Measurements from ENCODE around the gene ECM2. TPM values are rescaled to one million over a fixed set of nuclear protein-coding genes. Genes with fewer than 3 reads are reported as not detected.

The ECM2 gene
- total RNA-seq, 1 experiment from 2014 or later, result not detected

DNA sequence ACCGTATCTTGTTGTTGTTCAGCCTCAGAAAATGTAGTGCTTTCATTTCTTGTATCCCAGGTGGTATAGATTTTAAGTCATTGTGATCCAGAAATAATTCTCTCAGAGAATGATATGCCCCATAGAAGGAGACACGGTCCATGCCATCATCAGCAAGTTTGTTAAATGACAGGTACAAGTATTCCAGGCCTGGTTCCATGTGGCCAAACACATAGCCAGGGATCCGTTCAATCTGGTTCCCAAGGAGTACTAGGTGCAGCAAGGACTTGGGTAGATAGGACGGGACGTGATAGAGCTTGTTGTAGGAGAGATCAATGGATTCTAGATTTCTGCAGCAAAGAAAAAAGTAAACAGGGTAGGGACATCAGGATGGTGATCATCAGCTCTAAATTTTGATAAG, 35.1 kb downstream of the ECM2 start:
- no peak overlapping the region for H3K27ac ChIP-seq (ENCODE audit: low read length)
- no TSS peak for BruUV-seq (replicated peaks)

DNA sequence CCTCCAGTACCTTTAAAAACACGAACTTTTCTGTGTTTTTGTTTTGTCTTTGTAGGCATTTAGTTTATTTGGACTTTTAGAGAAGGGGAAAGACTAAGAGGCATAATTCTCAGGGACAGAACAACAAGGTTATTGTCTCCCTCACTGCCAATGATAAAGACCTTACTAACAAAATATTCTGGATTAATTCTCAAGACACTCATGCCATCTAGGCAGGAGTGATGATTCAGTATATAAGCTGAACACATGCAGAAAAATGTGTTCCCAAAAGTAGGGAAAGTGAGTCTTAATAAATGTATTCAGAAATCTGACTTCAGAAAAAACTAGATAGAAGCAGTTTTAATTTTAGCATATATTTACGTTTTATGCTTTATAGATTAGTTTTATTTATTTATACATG, 36.1 kb downstream of the ECM2 start:
- no peak for TF ChIP-seq EZH2 (IDR thresholded peaks at IDR 0.05; ENCODE audit: low read length, unreplicated experiment)
- TF ChIP-seq EZH2phosphoT487 (IDR thresholded peaks at IDR 0.05; ENCODE audit: borderline replicate concordance, low read length), result no peak
- TF ChIP-seq, protein P1, sequence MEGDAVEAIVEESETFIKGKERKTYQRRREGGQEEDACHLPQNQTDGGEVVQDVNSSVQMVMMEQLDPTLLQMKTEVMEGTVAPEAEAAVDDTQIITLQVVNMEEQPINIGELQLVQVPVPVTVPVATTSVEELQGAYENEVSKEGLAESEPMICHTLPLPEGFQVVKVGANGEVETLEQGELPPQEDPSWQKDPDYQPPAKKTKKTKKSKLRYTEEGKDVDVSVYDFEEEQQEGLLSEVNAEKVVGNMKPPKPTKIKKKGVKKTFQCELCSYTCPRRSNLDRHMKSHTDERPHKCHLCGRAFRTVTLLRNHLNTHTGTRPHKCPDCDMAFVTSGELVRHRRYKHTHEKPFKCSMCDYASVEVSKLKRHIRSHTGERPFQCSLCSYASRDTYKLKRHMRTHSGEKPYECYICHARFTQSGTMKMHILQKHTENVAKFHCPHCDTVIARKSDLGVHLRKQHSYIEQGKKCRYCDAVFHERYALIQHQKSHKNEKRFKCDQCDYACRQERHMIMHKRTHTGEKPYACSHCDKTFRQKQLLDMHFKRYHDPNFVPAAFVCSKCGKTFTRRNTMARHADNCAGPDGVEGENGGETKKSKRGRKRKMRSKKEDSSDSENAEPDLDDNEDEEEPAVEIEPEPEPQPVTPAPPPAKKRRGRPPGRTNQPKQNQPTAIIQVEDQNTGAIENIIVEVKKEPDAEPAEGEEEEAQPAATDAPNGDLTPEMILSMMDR (conservative IDR thresholded peaks at IDR 0.05; ENCODE audit: low read depth, low read length), result no peak
- no peaks in the 10 kb centered on the region for H3K9me2 ChIP-seq (replicated peaks; ENCODE audit: low read length)
- no peaks in the 10 kb centered on the region for H3F3A ChIP-seq (ENCODE audit: low read length, unreplicated experiment)
- intact Hi-C loops (cut with micrococcal nuclease), result loop anchor here (10.0 kb wide), 1 partner anchor 125 kb away; no protein-coding TSS in a partner anchor
- H2AFZ ChIP-seq (ENCODE audit: low read length), result no peak overlapping the region
- no TSS peak for BruUV-seq (replicated peaks)
- no peaks in the 10 kb centered on the region for H4K20me1 ChIP-seq (ENCODE audit: low read length)
- no peaks in the 10 kb centered on the region for H3K79me2 ChIP-seq (ENCODE audit: low read length)
- H3K4me2 ChIP-seq (ENCODE audit: low read length), result no peak overlapping the region
- no peak overlapping the region for H3K27ac ChIP-seq (ENCODE audit: low read length)
- H3K27me3 ChIP-seq (ENCODE audit: low read length), result no peaks in the 10 kb centered on the region
- no peaks in the 10 kb centered on the region for H3K36me3 ChIP-seq (ENCODE audit: low read depth, low read length)
- peaks cover 3% of the 10 kb centered on the region for H3K4me1 ChIP-seq (ENCODE audit: insufficient read depth, low read length)
- POLR2A ChIA-PET (ENCODE audit: unreplicated experiment), result no interaction called here
- no peak overlapping the region for H3K4me3 ChIP-seq (ENCODE audit: low read length)
- no peaks in the 10 kb centered on the region for H3K9me3 ChIP-seq (ENCODE audit: low read length)
- CTCF ChIA-PET, result no interaction called here
- no peak for DNase-seq
- ATAC-seq, result no peak
- no peak overlapping the region for H3K9ac ChIP-seq (ENCODE audit: low read length)

More for the DNA sequence above, 35.1 kb downstream of the ECM2 start:
- Histone ChIP-seq H3K9me2 (replicated peaks; ENCODE audit: low read length) (no peaks in the 10 kb centered on the region), H3F3A (ENCODE audit: low read length, unreplicated experiment) (no peaks in the 10 kb centered on the region), H3K27me3 (ENCODE audit: low read length) (no peaks in the 10 kb centered on the region), H3K79me2 (ENCODE audit: low read length) (no peaks in the 10 kb centered on the region), H4K20me1 (ENCODE audit: low read length) (no peaks in the 10 kb centered on the region), H3K9ac (ENCODE audit: low read length) (no peak overlapping the region), H3K4me2 (ENCODE audit: low read length) (no peak overlapping the region), H3K9me3 (ENCODE audit: low read length) (no peaks in the 10 kb centered on the region), H3K4me1 (ENCODE audit: insufficient read depth, low read length) (peaks cover 13% of the 10 kb centered on the region), H2AFZ (ENCODE audit: low read length) (no peak overlapping the region), H3K4me3 (ENCODE audit: low read length) (no peak overlapping the region), H3K36me3 (ENCODE audit: low read depth, low read length) (no peaks in the 10 kb centered on the region)
- CTCF ChIA-PET, result no interaction called here
- no peak for TF ChIP-seq EZH2phosphoT487 (IDR thresholded peaks at IDR 0.05; ENCODE audit: borderline replicate concordance, low read length)
- no peak for TF ChIP-seq EZH2 (IDR thresholded peaks at IDR 0.05; ENCODE audit: low read length, unreplicated experiment)
- TF ChIP-seq, protein P1 (conservative IDR thresholded peaks at IDR 0.05; ENCODE audit: low read depth, low read length), result no peak
- ATAC-seq, result no peak
- DNase-seq, result no peak
- POLR2A ChIA-PET (ENCODE audit: unreplicated experiment), result no interaction called here
- intact Hi-C loops (cut with micrococcal nuclease), result loop anchor here (10.0 kb wide), 1 partner anchor 124 kb away; no protein-coding TSS in a partner anchor

DNA sequence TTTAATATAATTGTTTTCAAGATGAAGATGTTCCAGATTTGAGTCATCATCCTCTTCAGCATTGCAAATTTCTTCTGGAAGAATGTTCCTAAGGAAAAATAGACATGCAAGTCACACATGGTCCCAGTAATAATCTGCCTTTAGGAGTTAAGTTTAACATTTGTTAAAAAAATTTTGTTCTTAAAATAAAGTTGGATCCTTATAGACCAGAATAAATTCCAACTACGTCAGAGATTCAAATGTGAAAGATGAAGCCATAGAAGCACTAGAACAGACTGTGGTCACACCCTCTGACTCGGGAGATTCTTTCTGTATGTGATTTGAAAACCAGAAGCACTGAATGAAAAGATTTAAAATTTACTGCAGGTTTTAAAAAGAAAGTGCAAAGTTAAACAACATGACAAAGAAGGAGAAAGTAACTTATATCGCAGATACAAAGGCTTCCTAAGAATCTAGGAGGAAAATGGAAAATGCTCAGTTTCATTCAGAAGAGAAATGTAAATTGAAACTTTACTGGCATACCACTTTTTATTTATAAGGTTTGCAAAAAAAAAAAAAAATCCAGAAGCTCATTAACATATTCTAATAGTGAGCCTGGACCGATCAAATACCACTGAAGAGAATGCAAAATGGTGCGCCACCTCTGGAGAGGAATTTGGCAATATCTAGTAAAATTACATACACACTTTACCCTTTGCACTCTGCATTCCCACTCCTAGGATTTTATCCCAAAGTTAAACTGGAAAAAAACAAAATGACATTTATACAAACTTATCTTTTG, 39.2 kb downstream of the ECM2 start:
- H3K27me3 ChIP-seq (ENCODE audit: low read length), result no peaks in the 10 kb centered on the region
- H3F3A ChIP-seq (ENCODE audit: low read length, unreplicated experiment), result no peaks in the 10 kb centered on the region
- BruUV-seq (replicated peaks), result no TSS peak
- no peak overlapping the region for H3K4me3 ChIP-seq (ENCODE audit: low read length)
- no peak overlapping the region for H2AFZ ChIP-seq (ENCODE audit: low read length)
- H3K27ac ChIP-seq (ENCODE audit: low read length), result no peak overlapping the region
- ChIA-PET CTCF (no interaction called here), POLR2A (ENCODE audit: unreplicated experiment) (no interaction called here)
- H3K9me2 ChIP-seq (replicated peaks; ENCODE audit: low read length), result no peaks in the 10 kb centered on the region
- no peaks in the 10 kb centered on the region for H3K36me3 ChIP-seq (ENCODE audit: low read depth, low read length)
- H3K9me3 ChIP-seq (ENCODE audit: low read length), result no peaks in the 10 kb centered on the region
- TF ChIP-seq EZH2 (IDR thresholded peaks at IDR 0.05; ENCODE audit: low read length, unreplicated experiment) (no peak), EZH2phosphoT487 (IDR thresholded peaks at IDR 0.05; ENCODE audit: borderline replicate concordance, low read length) (no peak)
- TF ChIP-seq, protein P1 (conservative IDR thresholded peaks at IDR 0.05; ENCODE audit: low read depth, low read length), result no peak
- no peak for ATAC-seq
- intact Hi-C loops (cut with micrococcal nuclease), result no loop called here
- H3K9ac ChIP-seq (ENCODE audit: low read length), result no peak overlapping the region
- no peaks in the 10 kb centered on the region for H3K79me2 ChIP-seq (ENCODE audit: low read length)
- no peak for DNase-seq
- H4K20me1 ChIP-seq (ENCODE audit: low read length), result no peaks in the 10 kb centered on the region
- H3K4me1 ChIP-seq (ENCODE audit: insufficient read depth, low read length), result no peaks in the 10 kb centered on the region
- H3K4me2 ChIP-seq (ENCODE audit: low read length), result no peak overlapping the region
